Spleen (tissue), 7 donors: ENCODE data around the gene TRMT1.

Experiments
- CTCF ChIP-seq, 11 experiments: fragments of 200-600 bp in 7 of 11; fragments of 450-650 bp in 4 of 11; sonication (generic) in 4 of 11; IDR thresholded peaks in 8 of 11; conservative IDR thresholded peaks in 3 of 11; 1 replicate in 7 of 11; 2 replicates in 4 of 11; pipeline versions ENCODE4 v1.4.0 to v1.8.0; 2016 to 2021; ENCODE audit warnings: antibody characterized with exemption in 11 of 11, inconsistent platforms in 4 of 11, mild to moderate bottlenecking in 1 of 11
- POLR2A ChIP-seq, 3 donors: fragments of 450-650 bp; IDR thresholded peaks; one replicate each; pipeline ENCODE4 v1.5.1; 2017; ENCODE audit warnings: antibody characterized with exemption in 3 of 3, mild to moderate bottlenecking in 1 of 3
- donor health status: DM: no; HTN: no; CAD: no; lungs with moderate emphysema.
- donor health status: DM: no; HTN: no; CAD: no.
- donor health status: DM: no; HTN: no; CAD: no.

- TF ChIP-seq CTCF (IDR thresholded peaks at IDR 0.05 in 8 of 11, conservative IDR thresholded peaks at IDR 0.05 in 3 of 11) (no peak), POLR2A (IDR thresholded peaks at IDR 0.05) (no peak)
Observed at GRCh38 chr19:13078897-13079541, 37.5 kb downstream of the TRMT1 start.
